Keratinocyte (primary cell): ENCODE measurements around the gene SNX20. TPM values are rescaled to one million over a fixed set of nuclear protein-coding genes. Genes with fewer than 3 reads are reported as not detected.

ENCODE experiments used
- DNase-seq: peaks from one replicate; pipeline ENCODE4 v3.0.0-alpha.2; 2011; ENCODE audit warnings: low read depth, missing footprints, low spot score
- FAIRE-seq: peaks from 2 replicates; lab custom pipeline; 2011; peaks lifted over from hg19 to GRCh38; lab: Jason Lieb, UNC
- H2AFZ ChIP-seq: 2 replicates; pipeline ENCODE4 v1.6.0; 2012; ENCODE audit warnings: low read length, control low read depth, inconsistent platforms; ENCODE audit not compliant: control insufficient read depth
- H3K27ac ChIP-seq: 2 replicates; pipeline ENCODE4 v1.5.1; 2011; ENCODE audit warnings: low read length; ENCODE audit not compliant: control insufficient read depth, insufficient read depth
- H3K27me3 ChIP-seq: 3 replicates; pipeline ENCODE4 v1.6.0; 2011; ENCODE audit warnings: low read length; ENCODE audit not compliant: control insufficient read depth, insufficient read depth; ENCODE audit errors: extremely low read depth
- H3K36me3 ChIP-seq, 2 experiments: 2 replicates in 1 of 2; 3 replicates in 1 of 2; pipeline ENCODE4 v1.5.1; 2011; ENCODE audit warnings: low read length in 2 of 2, mild to moderate bottlenecking in 1 of 2; ENCODE audit not compliant: control insufficient read depth in 2 of 2, insufficient read depth in 2 of 2; ENCODE audit errors: extremely low read depth in 1 of 2
- H3K4me1 ChIP-seq: 3 replicates; pipeline ENCODE4 v1.5.1; 2011; ENCODE audit warnings: low read length; ENCODE audit not compliant: control insufficient read depth, insufficient read depth; ENCODE audit errors: extremely low read depth
- H3K4me2 ChIP-seq: 3 replicates; pipeline ENCODE4 v1.6.0; 2011; ENCODE audit warnings: low read depth, low read length; ENCODE audit not compliant: control insufficient read depth, insufficient read depth; ENCODE audit errors: extremely low read depth
- H3K4me3 ChIP-seq, 3 experiments: fragments of 200-600 bp in 1 of 3; sonication (generic) in 1 of 3; 2 replicates in 2 of 3; 3 replicates in 1 of 3; pipeline ENCODE4 v1.5.1; 2011 to 2016; ENCODE audit warnings: low read length in 3 of 3, mild to moderate bottlenecking in 3 of 3, control low read depth in 2 of 3, inconsistent platforms in 1 of 3, low read depth in 1 of 3, mixed read lengths in 1 of 3, mixed run types in 1 of 3, moderate library complexity in 1 of 3; ENCODE audit not compliant: control insufficient read depth in 2 of 3, insufficient read depth in 2 of 3; ENCODE audit errors: extremely low read depth in 1 of 3
- H3K79me2 ChIP-seq: 2 replicates; pipeline ENCODE4 v1.6.0; 2012; ENCODE audit warnings: low read length; ENCODE audit not compliant: control insufficient read depth, insufficient read depth
- H3K9ac ChIP-seq: 3 replicates; pipeline ENCODE4 v1.6.0; 2011; ENCODE audit warnings: low read length; ENCODE audit not compliant: control insufficient read depth, insufficient read depth; ENCODE audit errors: extremely low read depth
- H3K9me1 ChIP-seq: 3 replicates; pipeline ENCODE4 v1.6.0; 2011; ENCODE audit warnings: low read length; ENCODE audit not compliant: control insufficient read depth, insufficient read depth; ENCODE audit errors: extremely low read depth
- H3K9me3 ChIP-seq: 2 replicates; pipeline ENCODE4 v1.5.1; 2012; ENCODE audit warnings: low read depth, low read length; ENCODE audit not compliant: control insufficient read depth
- H4K20me1 ChIP-seq: 3 replicates; pipeline ENCODE4 v1.6.0; 2011; ENCODE audit warnings: low read length; ENCODE audit not compliant: control insufficient read depth, insufficient read depth; ENCODE audit errors: extremely low read depth
- EZH2 ChIP-seq: IDR thresholded peaks from one replicate; pipeline ENCODE4 v1.6.1; 2012; ENCODE audit warnings: inconsistent platforms, mild to moderate bottlenecking, low read length, moderate library complexity
- dilution Hi-C: fragments of 300-500 bp; cut with MboI; formaldehyde crosslinking; loops from one replicate; pipeline ENCODE4 v1.7.0; 2020; ENCODE audit warnings: low sequenced_read_pairs; ENCODE audit not compliant: extremely low pct_ligation_motif_present
- polyA plus RNA-seq, 5 experiments: library from polyadenylated mRNA; depleted of rRNA in 3 of 5; stranded (reverse) in 3 of 5; stranded (forward) in 1 of 5; unstranded in 1 of 5; fragments of >200 nt; gene quantifications; 1 replicate in 1 of 5; 2 replicates in 3 of 5; 3 replicates in 1 of 5; pipeline versions ENCODE4 v1.2.1 to v1.2.3, GENCODE V29; 2011 to 2012; ENCODE audit warnings: missing spikeins in 2 of 5, low read depth in 1 of 5, low replicate concordance in 1 of 5
- TF ChIP-seq, protein P1 (sequence below), 3 experiments: IDR thresholded peaks in 1 of 3; conservative IDR thresholded peaks in 1 of 3; optimal IDR thresholded peaks in 1 of 3; 2 replicates in 2 of 3; 3 replicates in 1 of 3; pipeline versions ENCODE3 to v1.5.1; 2011; ENCODE audit warnings: low read length in 3 of 3, mild to moderate bottlenecking in 3 of 3, moderate library complexity in 2 of 3, control low read depth in 1 of 3, inconsistent platforms in 1 of 3; ENCODE audit not compliant: insufficient read depth in 2 of 3; ENCODE audit errors: extremely low read depth in 1 of 3

SNX20 gene
- polyA plus RNA-seq, 1 donor (not counting 4 experiments of a cell fraction or from before 2014, with no cell fraction given): not detected

DNA sequence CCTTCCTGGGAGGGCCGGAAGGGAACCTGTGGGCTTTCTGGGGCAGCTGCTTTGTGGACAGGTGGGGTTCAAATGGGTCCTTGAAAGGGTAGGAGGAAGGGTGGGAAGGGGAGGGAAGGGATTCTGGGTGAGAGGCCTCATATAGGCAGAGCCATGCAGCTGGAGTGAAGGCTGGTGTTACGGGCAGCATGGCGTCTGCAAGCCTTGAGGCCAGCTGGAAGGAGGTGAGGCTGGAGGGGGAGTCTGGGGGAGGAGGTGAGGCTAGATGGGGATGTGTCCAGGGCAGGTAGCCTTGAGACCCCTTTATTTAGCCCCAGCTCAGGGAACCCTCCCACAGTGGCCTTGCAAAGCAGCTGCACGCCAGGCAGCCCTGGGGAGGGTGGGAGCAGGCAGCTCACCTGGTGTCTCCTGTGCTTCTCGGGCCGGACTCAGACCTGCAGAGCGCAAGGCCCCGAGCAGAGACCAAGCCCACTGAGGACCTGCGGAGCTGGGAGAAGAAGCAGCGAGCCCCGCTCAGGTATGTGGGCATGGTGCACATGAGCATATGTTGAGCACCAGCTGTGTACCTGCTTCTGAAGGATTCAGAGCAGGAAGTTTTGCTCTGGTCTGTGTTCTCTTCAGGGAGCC is 50.6 kb downstream of the SNX20 start:
- Histone ChIP-seq H3K9me1 (no peaks in the 10 kb centered on the region), H3K9ac (no peak overlapping the region), H2AFZ (no peak overlapping the region), H3K4me1 (no peaks in the 10 kb centered on the region), H4K20me1 (no peaks in the 10 kb centered on the region), H3K36me3 (no peaks in the 10 kb centered on the region), H3K4me3 (no peak overlapping the region), H3K9me3 (no peaks in the 10 kb centered on the region), H3K4me2 (no peak overlapping the region), H3K27ac (no peak overlapping the region), H3K79me2 (no peaks in the 10 kb centered on the region), H3K27me3 (no peaks in the 10 kb centered on the region)
- TF ChIP-seq, protein P1, sequence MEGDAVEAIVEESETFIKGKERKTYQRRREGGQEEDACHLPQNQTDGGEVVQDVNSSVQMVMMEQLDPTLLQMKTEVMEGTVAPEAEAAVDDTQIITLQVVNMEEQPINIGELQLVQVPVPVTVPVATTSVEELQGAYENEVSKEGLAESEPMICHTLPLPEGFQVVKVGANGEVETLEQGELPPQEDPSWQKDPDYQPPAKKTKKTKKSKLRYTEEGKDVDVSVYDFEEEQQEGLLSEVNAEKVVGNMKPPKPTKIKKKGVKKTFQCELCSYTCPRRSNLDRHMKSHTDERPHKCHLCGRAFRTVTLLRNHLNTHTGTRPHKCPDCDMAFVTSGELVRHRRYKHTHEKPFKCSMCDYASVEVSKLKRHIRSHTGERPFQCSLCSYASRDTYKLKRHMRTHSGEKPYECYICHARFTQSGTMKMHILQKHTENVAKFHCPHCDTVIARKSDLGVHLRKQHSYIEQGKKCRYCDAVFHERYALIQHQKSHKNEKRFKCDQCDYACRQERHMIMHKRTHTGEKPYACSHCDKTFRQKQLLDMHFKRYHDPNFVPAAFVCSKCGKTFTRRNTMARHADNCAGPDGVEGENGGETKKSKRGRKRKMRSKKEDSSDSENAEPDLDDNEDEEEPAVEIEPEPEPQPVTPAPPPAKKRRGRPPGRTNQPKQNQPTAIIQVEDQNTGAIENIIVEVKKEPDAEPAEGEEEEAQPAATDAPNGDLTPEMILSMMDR (optimal IDR thresholded peaks at IDR 0.05 in 1 of 3, IDR thresholded peaks at IDR 0.05 in 1 of 3, conservative IDR thresholded peaks at IDR 0.05 in 1 of 3; ENCODE audit: extremely low read depth in 1 of 3, insufficient read depth in 2 of 3, low read length in 3 of 3): no peak
- no peak for TF ChIP-seq EZH2
- dilution Hi-C loops: no loop called here
- FAIRE-seq (no peak), DNase-seq (no peak)

- DNase-seq (no peak), FAIRE-seq (no peak)
- Histone ChIP-seq H3K9ac (no peak overlapping the region), H3K79me2 (no peaks in the 10 kb centered on the region), H3K27me3 (no peaks in the 10 kb centered on the region), H3K27ac (no peak overlapping the region), H3K4me3 (no peak overlapping the region), H3K9me3 (no peaks in the 10 kb centered on the region), H3K4me2 (no peak overlapping the region), H3K9me1 (no peaks in the 10 kb centered on the region), H3K4me1 (no peaks in the 10 kb centered on the region), H2AFZ (no peak overlapping the region), H4K20me1 (no peaks in the 10 kb centered on the region), H3K36me3 (no peaks in the 10 kb centered on the region)
- dilution Hi-C loops: no loop called here
- no peak for TF ChIP-seq EZH2
- TF ChIP-seq, protein P1 (optimal IDR thresholded peaks at IDR 0.05 in 1 of 3, IDR thresholded peaks at IDR 0.05 in 1 of 3, conservative IDR thresholded peaks at IDR 0.05 in 1 of 3; ENCODE audit: extremely low read depth in 1 of 3, insufficient read depth in 2 of 3, low read length in 3 of 3): no peak
These were observed 51.8 kb downstream of the SNX20 start for GRCh38 chr16:50629334-50629733.
